Smooth muscle cell (in vitro differentiated cells): ENCODE data around the gene IGF1. TPM values are rescaled to one million over a fixed set of nuclear protein-coding genes. Genes with fewer than 3 reads are reported as not detected.

Experiments used
- DNase-seq: peaks from one replicate; lab custom pipeline; 2025; ENCODE audit not compliant: unreplicated experiment; lab: John Stamatoyannopoulos, UW
- H2AFZ ChIP-seq: fragments of 200-600 bp; sonication (generic); 2 replicates; pipeline ENCODE4 v1.6.0; 2016; ENCODE audit warnings: antibody characterized with exemption, low read depth, mild to moderate bottlenecking
- H3F3A ChIP-seq: fragments of 200-600 bp; sonication (generic); 2 replicates; pipeline ENCODE4 v1.6.0; 2017; ENCODE audit warnings: antibody characterized with exemption, low read depth
- H3K27ac ChIP-seq: fragments of 200-600 bp; sonication (generic); 2 replicates; pipeline ENCODE4 v1.5.1; 2016; ENCODE audit warnings: low read depth, mild to moderate bottlenecking
- H3K27me3 ChIP-seq: fragments of 200-600 bp; sonication (generic); 2 replicates; pipeline ENCODE4 v1.6.1; 2016; ENCODE audit warnings: low read depth, mild to moderate bottlenecking
- H3K36me3 ChIP-seq: fragments of 200-600 bp; sonication (generic); 2 replicates; pipeline ENCODE4 v1.5.1; 2016; ENCODE audit warnings: low read depth
- H3K4me1 ChIP-seq: fragments of 200-600 bp; sonication (generic); 2 replicates; pipeline ENCODE4 v1.5.1; 2016; ENCODE audit warnings: low read depth
- H3K4me2 ChIP-seq: fragments of 200-600 bp; sonication (generic); 2 replicates; pipeline ENCODE4 v1.6.0; 2016; ENCODE audit warnings: mild to moderate bottlenecking
- H3K4me3 ChIP-seq: fragments of 200-600 bp; sonication (generic); 2 replicates; pipeline ENCODE4 v1.5.1; 2016; ENCODE audit warnings: mild to moderate bottlenecking
- H3K79me2 ChIP-seq: fragments of 200-600 bp; sonication (generic); 2 replicates; pipeline ENCODE4 v1.6.0; 2016; ENCODE audit warnings: low read depth, mild to moderate bottlenecking
- H3K9ac ChIP-seq: fragments of 200-600 bp; sonication (generic); 2 replicates; pipeline ENCODE4 v1.6.0; 2016; ENCODE audit warnings: low read depth
- H3K9me3 ChIP-seq: fragments of 200-600 bp; sonication (generic); replicated peaks from 2 replicates; pipeline ENCODE4 v1.5.1; 2016; ENCODE audit warnings: low read depth
- H4K20me1 ChIP-seq: fragments of 200-600 bp; sonication (generic); 2 replicates; pipeline ENCODE4 v1.6.0; 2016; ENCODE audit warnings: low read depth
- CTCF ChIP-seq: fragments of 200-600 bp; sonication (generic); IDR thresholded peaks from 2 replicates; pipeline ENCODE4 v1.5.1; 2017; ENCODE audit warnings: borderline replicate concordance, mild to moderate bottlenecking, antibody characterized with exemption; ENCODE audit not compliant: insufficient read depth, poor library complexity, severe bottlenecking
- WGBS: methylation state at CpG from one replicate; pipeline ENCODE4 v1.1.7; 2016; ENCODE audit warnings: low lambda C conversion rate; 5-methylcytosine and 5-hydroxymethylcytosine counted together
- polyA plus RNA-seq: library from polyadenylated mRNA; unstranded; fragments of >200 nt; fragmentation: Nextera tagmentation; extraction: Ambion mirVana; gene quantifications from 2 replicates; pipeline ENCODE4 v1.2.1, GENCODE V29; 2016
- total RNA-seq: library from RNA; depleted of rRNA; stranded (reverse); fragments of >200 nt; gene quantifications from 2 replicates; pipeline ENCODE4 v1.2.3, GENCODE V29; 2014

The IGF1 gene
- total and polyA plus RNA-seq, 2 experiments from 2014 or later, result 1.3 to 8.9 TPM

- Histone ChIP-seq H3K4me2 (no peak overlapping the region), H4K20me1 (no peaks in the 10 kb centered on the region), H3K79me2 (no peaks in the 10 kb centered on the region), H3K9ac (no peak overlapping the region), H2AFZ (no peak overlapping the region), H3K9me3 (no peaks in the 10 kb centered on the region), H3K27ac (no peak overlapping the region), H3K4me3 (no peak overlapping the region), H3K4me1 (no peaks in the 10 kb centered on the region), H3F3A (no peaks in the 10 kb centered on the region), H3K27me3 (no peaks in the 10 kb centered on the region), H3K36me3 (no peaks in the 10 kb centered on the region)
- no peak for DNase-seq
- WGBS, result 78% methylated on average over 5 of the region's 5 CpGs
- no peak for TF ChIP-seq CTCF
These were observed 58.4 kb downstream of the IGF1 start for GRCh38 chr12:102421802-102422583.

- TF ChIP-seq CTCF, result no peak
- DNase-seq, result no peak
- 95% methylated on average over 11 of the region's 11 CpGs for WGBS
- Histone ChIP-seq H3K36me3 (no peaks in the 10 kb centered on the region), H3F3A (no peaks in the 10 kb centered on the region), H3K4me2 (no peak overlapping the region), H3K79me2 (no peaks in the 10 kb centered on the region), H2AFZ (no peak overlapping the region), H3K4me1 (no peaks in the 10 kb centered on the region), H3K27me3 (peaks cover 3% of the 10 kb centered on the region), H4K20me1 (no peaks in the 10 kb centered on the region), H3K9ac (no peak overlapping the region), H3K9me3 (no peaks in the 10 kb centered on the region), H3K27ac (no peak overlapping the region), H3K4me3 (no peak overlapping the region)
These were observed 61.1 kb downstream of the IGF1 start for GRCh38 chr12:102419094-102419764.

- no peaks in the 10 kb centered on the region for H3K36me3 ChIP-seq
- no peak overlapping the region for H3K4me2 ChIP-seq
- H3F3A ChIP-seq, result no peaks in the 10 kb centered on the region
- peaks cover 6% of the 10 kb centered on the region for H3K27me3 ChIP-seq
- no peaks in the 10 kb centered on the region for H4K20me1 ChIP-seq
- 97% methylated on average over 2 of the region's 2 CpGs for WGBS
- H3K4me3 ChIP-seq, result no peak overlapping the region
- no peak overlapping the region for H3K9ac ChIP-seq
- no peak for DNase-seq
- no peaks in the 10 kb centered on the region for H3K79me2 ChIP-seq
- no peak overlapping the region for H2AFZ ChIP-seq
- no peaks in the 10 kb centered on the region for H3K9me3 ChIP-seq
- no peak overlapping the region for H3K27ac ChIP-seq
- no peaks in the 10 kb centered on the region for H3K4me1 ChIP-seq
- TF ChIP-seq CTCF, result no peak
These were observed 63.3 kb downstream of the IGF1 start for GRCh38 chr12:102417055-102417454.
